Measurements from ENCODE around the gene TUFM.
A peak's percentile ranks its signal among the peaks of the same experiment; 100 is the strongest.

Gene TUFM

GRCh38 chr16:28863929-28864793, 18.0 kb upstream of the TUFM start:
- Histone ChIP-seq H3K4me3 (ENCODE audit: low read depth, low read length) (peak overlapping the region; percentile 95), H3K27me3 (replicated peaks) (no peaks in the 10 kb centered on the region), H3K36me3 (replicated peaks) (peaks cover 14% of the 10 kb centered on the region), H3K27ac (peak overlapping the region; percentile 87)
- in situ Hi-C loops (cut with HindIII; ENCODE audit: low pct_ligation_motif_present, low sequenced_read_pairs): no loop called here
- peak; percentile 34 for DNase-seq
- TF ChIP-seq CTCF (IDR thresholded peaks at IDR 0.05; ENCODE audit: low read depth, low read length, missing control alignments): no peak

- DNase-seq: no peak
- no peak for TF ChIP-seq CTCF (IDR thresholded peaks at IDR 0.05; ENCODE audit: low read depth, low read length, missing control alignments)
- H3K27ac ChIP-seq: no peak overlapping the region
- in situ Hi-C loops (cut with HindIII; ENCODE audit: low pct_ligation_motif_present, low sequenced_read_pairs): no loop called here
- H3K4me3 ChIP-seq (ENCODE audit: low read depth, low read length): no peak overlapping the region
- H3K36me3 ChIP-seq (replicated peaks): no peaks in the 10 kb centered on the region
- H3K27me3 ChIP-seq (replicated peaks): no peaks in the 10 kb centered on the region
Measured at GRCh38 chr16:28859326-28859725, 13.2 kb upstream of the TUFM start.

DNA sequence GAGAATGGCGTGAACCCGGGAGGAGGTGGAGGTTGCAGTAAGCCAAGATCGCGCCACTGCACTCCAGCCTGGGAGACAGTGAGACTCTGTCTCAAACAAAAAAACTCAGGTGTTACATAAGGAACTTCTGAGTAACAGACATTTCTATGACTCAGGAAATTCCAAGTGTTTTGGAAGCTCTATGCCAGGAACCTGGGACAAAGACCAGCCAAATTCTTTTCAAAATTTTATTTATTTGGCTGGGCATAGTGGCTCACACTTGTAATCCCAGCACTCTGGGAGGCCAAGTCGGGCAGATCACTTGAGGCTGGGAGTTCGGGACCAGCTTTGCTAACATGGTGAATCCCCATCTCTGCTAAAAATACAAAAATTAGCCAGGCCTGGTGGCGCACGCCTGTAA, 12.3 kb upstream of the TUFM start:
- Histone ChIP-seq H3K27ac (no peak overlapping the region), H3K27me3 (replicated peaks) (no peaks in the 10 kb centered on the region), H3K36me3 (replicated peaks) (no peaks in the 10 kb centered on the region), H3K4me3 (ENCODE audit: low read depth, low read length) (no peak overlapping the region)
- TF ChIP-seq CTCF (IDR thresholded peaks at IDR 0.05; ENCODE audit: low read depth, low read length, missing control alignments): no peak
- DNase-seq: no peak
- in situ Hi-C loops (cut with HindIII; ENCODE audit: low pct_ligation_motif_present, low sequenced_read_pairs): no loop called here

DNA sequence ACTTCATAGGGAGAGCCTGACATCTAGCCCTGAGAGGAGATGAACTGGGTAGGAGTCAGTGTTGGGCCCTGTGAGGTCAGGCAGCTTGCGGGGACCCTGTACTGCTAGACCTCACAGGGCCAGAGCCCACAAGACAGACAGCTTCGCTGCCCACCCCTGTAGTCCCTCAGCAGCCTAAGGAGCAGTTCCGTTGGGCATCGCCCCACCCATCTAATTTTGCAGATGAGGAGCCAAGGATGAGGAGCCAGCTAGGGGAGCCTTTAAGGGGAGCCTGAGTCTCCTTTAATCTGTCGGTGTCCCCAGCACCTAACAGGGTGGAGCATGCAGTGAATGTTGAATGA, 755 bp upstream of the TUFM start:
- DNase-seq: no peak
- no peak for TF ChIP-seq CTCF (IDR thresholded peaks at IDR 0.05; ENCODE audit: low read depth, low read length, missing control alignments)
- Histone ChIP-seq H3K36me3 (replicated peaks) (peaks cover 31% of the 10 kb centered on the region), H3K4me3 (ENCODE audit: low read depth, low read length) (peak overlapping the region; percentile 97), H3K27me3 (replicated peaks) (no peaks in the 10 kb centered on the region), H3K27ac (peak overlapping the region; percentile 40)
- in situ Hi-C loops (cut with HindIII; ENCODE audit: low pct_ligation_motif_present, low sequenced_read_pairs): no loop called here

DNA sequence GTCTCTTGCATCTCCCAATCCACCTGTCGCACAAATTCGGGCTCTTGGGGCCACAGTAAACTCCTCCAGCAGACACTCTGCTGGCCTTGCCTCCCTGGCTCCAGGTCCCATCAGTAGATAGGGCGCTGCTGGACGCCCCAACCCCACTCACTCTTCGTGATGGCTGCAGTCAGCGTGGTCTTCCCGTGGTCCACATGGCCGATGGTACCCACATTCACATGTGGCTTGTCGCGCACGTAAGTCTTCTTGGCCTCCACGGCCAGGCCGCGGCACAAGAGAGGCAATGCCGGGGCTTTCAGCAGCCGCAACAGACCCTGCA, 428 bp downstream of the TUFM start:
- Histone ChIP-seq H3K27ac (peak overlapping the region; percentile 50), H3K36me3 (replicated peaks) (peaks cover 34% of the 10 kb centered on the region), H3K27me3 (replicated peaks) (no peaks in the 10 kb centered on the region), H3K4me3 (ENCODE audit: low read depth, low read length) (peak overlapping the region; percentile 97)
- no peak for DNase-seq
- in situ Hi-C loops (cut with HindIII; ENCODE audit: low pct_ligation_motif_present, low sequenced_read_pairs): no loop called here
- no peak for TF ChIP-seq CTCF (IDR thresholded peaks at IDR 0.05; ENCODE audit: low read depth, low read length, missing control alignments)

DNA sequence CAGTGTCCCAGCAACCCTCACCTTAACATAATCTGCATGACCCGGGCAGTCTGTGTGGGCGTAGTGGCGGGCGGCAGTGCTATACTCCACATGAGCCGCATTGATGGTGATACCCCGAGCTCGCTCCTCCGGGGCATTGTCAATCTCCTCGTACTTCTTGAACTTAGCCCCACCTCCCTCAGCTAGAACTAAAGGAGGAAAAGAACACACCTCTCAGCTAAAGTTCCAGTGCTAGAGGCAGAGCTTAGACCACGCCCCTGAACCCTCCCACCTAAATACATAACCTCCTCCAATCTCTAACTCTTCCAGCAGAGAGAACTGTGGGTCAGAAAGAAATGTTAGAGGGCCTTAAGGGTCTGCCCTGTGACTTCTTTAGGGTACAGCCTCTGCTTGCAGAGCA, 855 bp downstream of the TUFM start:
- TF ChIP-seq CTCF (IDR thresholded peaks at IDR 0.05; ENCODE audit: low read depth, low read length, missing control alignments): no peak
- H3K4me3 ChIP-seq (ENCODE audit: low read depth, low read length): peak overlapping the region; percentile 97
- peaks cover 34% of the 10 kb centered on the region for H3K36me3 ChIP-seq (replicated peaks)
- no peaks in the 10 kb centered on the region for H3K27me3 ChIP-seq (replicated peaks)
- in situ Hi-C loops (cut with HindIII; ENCODE audit: low pct_ligation_motif_present, low sequenced_read_pairs): no loop called here
- H3K27ac ChIP-seq: no peak overlapping the region
- DNase-seq: peak; percentile 50

Measured in brain microvascular endothelial cell (primary cell).